ENCODE measurements around the gene IFI35.
A peak's percentile ranks its signal among the peaks of the same experiment; 100 is the strongest.

Gene IFI35

DNA sequence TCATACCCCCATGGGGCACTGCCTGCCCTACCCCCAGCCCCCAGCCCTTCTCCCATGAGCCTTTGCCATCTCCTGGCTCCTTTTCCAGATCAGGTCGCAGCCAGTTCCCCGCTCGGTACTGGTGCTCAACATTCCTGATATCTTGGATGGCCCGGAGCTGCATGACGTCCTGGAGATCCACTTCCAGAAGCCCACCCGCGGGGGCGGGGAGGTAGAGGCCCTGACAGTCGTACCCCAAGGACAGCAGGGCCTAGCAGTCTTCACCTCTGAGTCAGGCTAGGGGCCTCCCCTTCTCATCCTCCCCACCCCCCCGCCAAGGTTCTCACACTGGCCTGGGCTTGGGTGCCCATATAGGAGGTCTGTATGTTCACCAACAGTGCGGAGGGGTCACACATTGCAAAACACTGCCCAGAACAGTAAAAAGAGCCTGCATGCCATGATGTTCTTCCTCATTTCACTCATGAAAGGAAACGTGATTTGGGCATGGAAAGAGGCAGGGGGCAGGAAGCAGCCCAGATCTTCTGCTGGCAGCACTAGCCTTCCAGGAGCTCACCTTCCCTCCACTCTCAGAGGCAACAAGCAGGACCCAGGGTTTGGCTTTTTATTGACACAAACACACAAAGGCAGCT is 7.5 kb downstream of the IFI35 start:
- peak overlapping the region in 1 of 2 donors; percentile 72 for H3K27ac ChIP-seq
- TF ChIP-seq, protein P1, sequence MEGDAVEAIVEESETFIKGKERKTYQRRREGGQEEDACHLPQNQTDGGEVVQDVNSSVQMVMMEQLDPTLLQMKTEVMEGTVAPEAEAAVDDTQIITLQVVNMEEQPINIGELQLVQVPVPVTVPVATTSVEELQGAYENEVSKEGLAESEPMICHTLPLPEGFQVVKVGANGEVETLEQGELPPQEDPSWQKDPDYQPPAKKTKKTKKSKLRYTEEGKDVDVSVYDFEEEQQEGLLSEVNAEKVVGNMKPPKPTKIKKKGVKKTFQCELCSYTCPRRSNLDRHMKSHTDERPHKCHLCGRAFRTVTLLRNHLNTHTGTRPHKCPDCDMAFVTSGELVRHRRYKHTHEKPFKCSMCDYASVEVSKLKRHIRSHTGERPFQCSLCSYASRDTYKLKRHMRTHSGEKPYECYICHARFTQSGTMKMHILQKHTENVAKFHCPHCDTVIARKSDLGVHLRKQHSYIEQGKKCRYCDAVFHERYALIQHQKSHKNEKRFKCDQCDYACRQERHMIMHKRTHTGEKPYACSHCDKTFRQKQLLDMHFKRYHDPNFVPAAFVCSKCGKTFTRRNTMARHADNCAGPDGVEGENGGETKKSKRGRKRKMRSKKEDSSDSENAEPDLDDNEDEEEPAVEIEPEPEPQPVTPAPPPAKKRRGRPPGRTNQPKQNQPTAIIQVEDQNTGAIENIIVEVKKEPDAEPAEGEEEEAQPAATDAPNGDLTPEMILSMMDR (IDR thresholded peaks at IDR 0.05): no peak
- H3K4me3 ChIP-seq: no peak overlapping the region
- no peak for DNase-seq (ENCODE audit: low spot score)

DNA sequence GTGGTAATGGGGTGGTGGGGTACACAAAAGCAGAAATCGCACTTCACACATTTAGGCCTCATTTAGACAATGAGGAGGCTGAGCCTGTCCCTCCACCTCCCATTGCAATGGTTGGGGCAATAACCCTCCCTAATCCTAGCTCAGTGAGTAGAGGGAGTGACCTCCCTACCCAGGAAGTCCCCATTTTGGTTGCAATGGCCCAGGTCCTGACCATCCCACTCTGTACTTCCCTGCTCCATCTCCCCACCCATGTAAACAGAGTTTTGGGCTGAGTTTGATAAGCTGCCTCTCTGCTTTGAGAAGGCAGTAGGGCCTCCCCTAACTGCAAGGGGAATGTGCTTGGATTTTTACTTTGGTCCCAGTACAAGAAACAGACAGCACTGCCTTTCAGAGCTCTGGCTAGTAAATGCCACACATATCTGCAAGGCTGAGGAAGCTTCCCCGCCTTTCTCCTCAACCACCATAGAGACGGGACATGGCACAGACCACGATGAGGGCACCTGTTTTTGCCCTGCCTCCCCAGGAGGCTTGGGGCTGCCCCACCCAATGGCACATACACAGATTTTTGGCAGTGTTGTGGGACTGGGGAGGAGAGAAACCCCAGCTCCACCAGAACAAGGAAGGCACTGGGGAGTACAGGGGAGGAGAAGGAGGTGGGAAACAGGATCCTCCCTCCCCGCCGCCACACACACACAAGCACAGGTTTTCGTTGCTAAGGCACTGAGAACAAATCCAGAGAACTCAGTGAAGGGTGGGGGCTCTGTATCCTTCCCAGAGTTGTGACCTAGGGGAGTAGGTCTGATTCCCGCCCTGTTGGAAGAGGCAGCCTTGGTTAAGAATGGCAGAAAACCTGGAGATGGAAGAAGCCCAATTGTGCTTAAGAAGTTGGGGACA is 8.3 kb downstream of the IFI35 start:
- no peak overlapping the region for H3K4me3 ChIP-seq
- TF ChIP-seq, protein P1 (IDR thresholded peaks at IDR 0.05): no peak
- H3K27ac ChIP-seq: peak overlapping the region in 1 of 2 donors; percentile 72
- DNase-seq (ENCODE audit: low spot score): no peak

DNA sequence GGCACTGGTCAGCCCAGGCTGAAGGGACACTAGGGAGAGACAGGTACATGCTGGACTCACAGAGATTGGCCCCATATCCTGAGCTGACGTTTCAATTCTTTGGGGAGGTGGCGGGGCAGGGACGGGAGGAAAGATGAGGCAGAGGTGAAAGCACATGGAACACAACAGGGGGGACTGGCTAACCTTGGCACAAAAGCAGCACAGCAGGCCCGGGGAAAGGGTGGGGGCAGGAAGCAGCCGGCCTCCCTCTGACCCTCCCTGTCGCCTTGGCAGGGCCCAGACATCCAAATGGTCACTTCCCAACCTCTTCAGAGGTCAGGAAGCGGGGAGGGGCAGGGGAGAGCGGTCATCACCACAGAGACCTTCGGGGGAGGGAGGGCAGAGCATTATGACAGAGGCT is 9.0 kb downstream of the IFI35 start:
- TF ChIP-seq, protein P1 (IDR thresholded peaks at IDR 0.05): no peak
- H3K27ac ChIP-seq: peak overlapping the region in 1 of 2 donors; percentile 72
- no peak for DNase-seq (ENCODE audit: low spot score)
- no peak overlapping the region for H3K4me3 ChIP-seq

DNA sequence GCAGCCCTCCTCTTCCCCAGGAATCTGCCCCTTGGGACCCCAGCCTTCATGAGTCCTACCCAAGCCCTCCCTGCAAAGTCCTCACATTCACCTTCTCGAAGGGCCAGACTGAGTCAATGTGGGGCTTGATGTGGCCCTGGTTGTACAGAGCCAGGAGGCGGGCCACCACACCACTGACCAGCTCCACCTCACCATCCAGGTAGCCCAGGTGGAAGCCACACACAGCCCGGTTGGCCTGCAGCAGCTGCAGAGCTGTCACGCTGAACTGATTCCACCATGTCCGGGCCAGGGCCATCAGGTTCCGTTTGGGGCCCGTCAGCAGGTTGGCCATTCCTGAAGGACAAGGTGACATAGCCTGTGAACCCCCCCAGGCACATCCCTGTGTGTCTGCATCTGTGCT is 9.6 kb downstream of the IFI35 start:
- no peak for DNase-seq (ENCODE audit: low spot score)
- H3K4me3 ChIP-seq: no peak overlapping the region
- TF ChIP-seq, protein P1 (IDR thresholded peaks at IDR 0.05): no peak
- peak overlapping the region in 1 of 2 donors; percentile 72 for H3K27ac ChIP-seq

DNA sequence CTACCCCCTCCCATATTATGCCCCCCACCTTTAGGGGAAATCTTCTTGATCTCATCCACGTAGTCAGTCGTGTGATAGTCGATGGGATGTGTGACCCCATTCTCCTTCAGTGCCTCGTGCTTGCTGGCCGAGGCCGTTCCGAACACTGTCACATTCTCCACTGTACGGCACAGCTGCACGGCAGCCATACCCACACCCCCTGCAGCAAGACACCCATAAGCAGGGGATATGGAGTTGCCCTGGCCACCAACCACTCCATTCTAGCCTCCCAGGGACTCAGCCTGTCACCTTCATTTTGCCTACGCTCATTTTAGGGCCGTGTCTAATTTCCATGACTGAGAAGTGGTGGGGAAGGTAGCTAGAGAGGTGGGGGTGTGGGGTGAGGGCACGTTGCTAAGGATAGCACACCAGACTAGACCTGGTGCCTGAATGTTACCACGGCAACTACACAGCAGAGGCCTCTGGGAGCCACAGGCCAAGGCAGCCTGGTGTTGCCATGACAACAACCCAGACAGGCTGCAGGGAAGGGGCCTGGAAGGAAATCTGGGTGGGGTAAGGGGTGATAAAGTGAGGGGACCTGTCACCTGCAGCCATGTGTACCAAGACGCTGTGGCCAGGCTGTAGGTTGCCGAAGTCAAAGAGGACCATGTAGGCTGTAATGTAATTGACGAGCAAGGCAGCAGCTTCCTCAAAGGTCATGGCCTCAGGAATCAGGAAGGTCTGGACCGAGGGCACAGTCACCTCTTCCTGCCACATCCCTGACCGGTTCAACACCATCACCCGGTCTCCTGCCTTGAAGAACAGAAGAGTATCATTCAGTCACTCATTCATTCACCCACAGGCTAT is 11.6 kb downstream of the IFI35 start:
- Histone ChIP-seq H3K27ac (peak overlapping the region in 1 of 2 donors; percentile 55), H3K4me3 (no peak overlapping the region)
- DNase-seq (ENCODE audit: low spot score): no peak
- TF ChIP-seq, protein P1 (IDR thresholded peaks at IDR 0.05): no peak

DNA sequence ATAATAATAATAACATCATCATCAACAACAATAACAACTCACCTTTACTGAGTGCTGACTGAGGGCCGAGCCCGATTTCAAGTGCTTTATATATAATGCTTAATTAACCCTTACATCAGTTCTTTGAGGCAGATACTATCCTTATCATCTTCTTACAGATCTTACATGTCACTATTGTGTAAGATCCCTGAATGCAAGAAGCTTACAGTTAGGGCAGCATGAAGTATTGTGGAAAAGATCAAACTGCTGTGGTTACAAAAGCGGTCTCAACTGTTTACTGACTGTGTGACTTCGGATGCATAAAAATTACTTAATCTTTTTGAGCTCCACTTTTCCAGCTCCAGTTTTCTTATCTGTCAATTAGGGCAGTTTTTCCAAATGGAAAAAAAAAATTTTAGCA is 12.3 kb downstream of the IFI35 start:
- DNase-seq (ENCODE audit: low spot score): no peak
- peak overlapping the region in 1 of 2 donors; percentile 55 for H3K27ac ChIP-seq
- TF ChIP-seq, protein P1 (IDR thresholded peaks at IDR 0.05): no peak
- H3K4me3 ChIP-seq: peak overlapping the region; percentile 100

Data from coronary artery (tissue), 2 donors.